ENCODE results near the gene AMBRA1.

AMBRA1 gene

GRCh38 chr11:46617972-46618314 lies 24.1 kb upstream of the AMBRA1 start:
- H3K27ac Mint-ChIP-seq, result peak overlapping the region; percentile 100
- no peaks in the 10 kb centered on the region for H3K27me3 Mint-ChIP-seq (ENCODE audit: low read depth, poor library complexity)
- DNase-seq, result no peak
- H3K9me3 Mint-ChIP-seq, result no peaks in the 10 kb centered on the region
- no peak for TF ChIP-seq CTCF (IDR thresholded peaks at IDR 0.05)
- H3K4me1 Mint-ChIP-seq, result peaks cover 31% of the 10 kb centered on the region
- H3K36me3 Mint-ChIP-seq (ENCODE audit: low read depth), result peaks cover 22% of the 10 kb centered on the region
- H3K4me3 Mint-ChIP-seq, result peak overlapping the region; percentile 95

GRCh38 chr11:46617134-46617971 lies 23.5 kb upstream of the AMBRA1 start, which contains the start of the genes ATG13 and HARBI1:
TSS of gene ATG13 (plus strand) at chr11:46617553. CDS start at chr11:46644292, 26,739 bp downstream.
TSS of gene HARBI1 (minus strand) at chr11:46617227. CDS start at chr11:46616237, 990 bp downstream.
- H3K36me3 Mint-ChIP-seq (ENCODE audit: low read depth), result peaks cover 16% of the 10 kb centered on the region
- H3K27me3 Mint-ChIP-seq (ENCODE audit: low read depth, poor library complexity), result no peaks in the 10 kb centered on the region
- H3K4me1 Mint-ChIP-seq, result peaks cover 31% of the 10 kb centered on the region
- H3K27ac Mint-ChIP-seq, result peak within 1 kb of the TSS; percentile 100
- H3K4me3 Mint-ChIP-seq, result peak within 1 kb of the TSS; percentile 95
- no peaks in the 10 kb centered on the region for H3K9me3 Mint-ChIP-seq
- peak; percentile 61 for TF ChIP-seq CTCF (IDR thresholded peaks at IDR 0.05)
- peak; percentile 91 for DNase-seq

DNA sequence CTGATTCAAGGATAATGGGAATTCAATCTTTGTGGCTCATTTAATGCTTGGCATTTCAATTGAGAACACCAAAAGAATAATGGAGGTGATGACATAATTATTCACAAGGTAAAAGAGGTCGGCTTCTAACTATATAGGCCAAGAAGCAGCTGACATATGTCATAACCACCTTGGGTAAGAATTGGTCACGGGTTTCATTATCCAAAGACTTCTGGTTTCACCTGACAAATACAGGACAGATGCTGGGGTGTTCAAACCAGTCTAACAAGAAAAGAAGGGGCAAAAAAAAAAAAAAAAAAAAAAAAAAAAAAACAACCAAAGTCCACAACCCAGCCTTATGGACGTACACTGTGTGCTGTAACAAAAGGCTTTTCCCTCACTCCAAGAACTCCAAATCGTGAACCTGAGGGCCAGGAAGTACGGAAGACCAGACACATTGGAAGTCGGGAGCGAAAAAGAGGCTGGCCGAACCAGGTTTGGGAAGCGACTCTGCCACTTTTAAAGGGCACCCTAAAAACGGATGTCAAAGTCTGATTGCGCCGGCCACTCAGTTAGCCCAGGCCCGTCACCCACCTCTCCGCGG lies 22.8 kb upstream of the AMBRA1 start:
- no peaks in the 10 kb centered on the region for H3K9me3 Mint-ChIP-seq
- no peak for DNase-seq
- no peak for TF ChIP-seq CTCF (IDR thresholded peaks at IDR 0.05)
- peak overlapping the region; percentile 100 for H3K27ac Mint-ChIP-seq
- H3K4me1 Mint-ChIP-seq, result peaks cover 31% of the 10 kb centered on the region
- H3K36me3 Mint-ChIP-seq (ENCODE audit: low read depth), result peaks cover 12% of the 10 kb centered on the region
- no peaks in the 10 kb centered on the region for H3K27me3 Mint-ChIP-seq (ENCODE audit: low read depth, poor library complexity)
- peak overlapping the region; percentile 95 for H3K4me3 Mint-ChIP-seq

- no peak for TF ChIP-seq CTCF (IDR thresholded peaks at IDR 0.05)
- H3K4me3 Mint-ChIP-seq, result no peak overlapping the region
- H3K27ac Mint-ChIP-seq, result no peak overlapping the region
- DNase-seq, result no peak
- peaks cover 31% of the 10 kb centered on the region for H3K4me1 Mint-ChIP-seq
- no peaks in the 10 kb centered on the region for H3K9me3 Mint-ChIP-seq
- no peaks in the 10 kb centered on the region for H3K27me3 Mint-ChIP-seq (ENCODE audit: low read depth, poor library complexity)
- H3K36me3 Mint-ChIP-seq (ENCODE audit: low read depth), result peaks cover 4% of the 10 kb centered on the region
Observed at GRCh38 chr11:46615756-46616155, 21.9 kb upstream of the AMBRA1 start.

GRCh38 chr11:46612326-46612725 lies 18.5 kb upstream of the AMBRA1 start:
- H3K4me3 Mint-ChIP-seq, result no peak overlapping the region
- H3K9me3 Mint-ChIP-seq, result no peaks in the 10 kb centered on the region
- no peak for TF ChIP-seq CTCF (IDR thresholded peaks at IDR 0.05)
- no peaks in the 10 kb centered on the region for H3K27me3 Mint-ChIP-seq (ENCODE audit: low read depth, poor library complexity)
- H3K4me1 Mint-ChIP-seq, result peaks cover 15% of the 10 kb centered on the region
- DNase-seq, result no peak
- no peak overlapping the region for H3K27ac Mint-ChIP-seq
- H3K36me3 Mint-ChIP-seq (ENCODE audit: low read depth), result no peaks in the 10 kb centered on the region

All from nephron progenitor cell (in vitro differentiated cells).